SK-N-MC (cell line): ENCODE measurements around the gene LY6G5C.

ENCODE experiments used
- EZH2 ChIP-seq: fragments of 200-600 bp; sonication (generic); IDR thresholded peaks from one replicate; pipeline ENCODE4 v1.6.1; 2017; ENCODE audit warnings: antibody characterized with exemption
- FOXP2 ChIP-seq: optimal IDR thresholded peaks from 2 replicates; pipeline ENCODE3; 2011; ENCODE audit warnings: mild to moderate bottlenecking, moderate library complexity; ENCODE audit not compliant: insufficient read depth; ENCODE audit errors: extremely low read length, control extremely low read depth
- POLR2AphosphoS5 ChIP-seq: IDR thresholded peaks from 2 replicates; pipeline ENCODE4 v1.6.1; 2012; ENCODE audit warnings: mild to moderate bottlenecking, low read depth, low read length, borderline replicate concordance

DNA sequence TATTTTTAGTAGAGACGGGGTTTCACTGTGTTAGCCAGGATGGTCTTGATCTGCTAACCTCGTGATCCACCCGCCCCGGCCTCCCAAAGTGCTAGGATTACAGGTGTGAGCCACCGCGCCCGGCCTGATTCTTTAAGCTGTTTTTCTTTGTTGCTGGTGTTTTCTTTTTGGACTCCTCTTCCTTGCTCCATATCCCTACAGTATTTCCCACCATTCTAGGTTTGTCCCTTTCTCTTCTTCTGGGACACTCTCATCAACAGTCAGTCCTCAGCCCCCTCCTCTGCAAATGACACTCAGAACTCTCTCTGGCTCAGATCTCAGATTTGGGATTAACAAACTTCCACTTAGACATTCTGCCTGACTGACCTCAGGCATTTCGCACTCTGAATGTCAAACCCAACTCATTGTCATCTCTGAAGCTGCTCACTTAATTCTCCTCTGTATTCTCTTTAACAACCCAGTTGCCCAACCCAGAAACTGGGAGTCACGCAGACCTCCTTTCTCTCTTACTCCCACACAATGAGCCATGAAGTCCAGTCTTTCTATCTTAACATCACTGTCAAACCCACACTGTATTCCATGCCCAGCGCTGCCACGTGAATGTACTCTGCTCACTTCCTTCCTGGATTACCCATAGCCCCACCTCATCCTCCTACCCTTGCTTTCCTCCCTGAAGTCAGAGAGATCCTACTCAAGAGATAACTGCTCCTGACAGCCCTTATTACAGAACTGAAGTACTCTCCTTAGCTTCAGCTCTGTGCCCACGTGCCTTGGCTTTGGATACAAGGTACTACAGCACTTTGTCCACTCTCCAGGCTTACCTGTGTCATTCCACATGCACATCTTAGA lies 44.9 kb upstream of the LY6G5C start:
- no peak for TF ChIP-seq EZH2
- TF ChIP-seq POLR2AphosphoS5, result no peak
- no peak for TF ChIP-seq FOXP2
